GM19351 (cell line): ENCODE results near the gene GALNT10.

Experiments
- ATAC-seq: cut with Tn5 transposase; IDR thresholded peaks from one replicate; pipeline ENCODE4 v1.9.1; 2021; ENCODE audit warnings: mild to moderate bottlenecking, moderate library complexity; ENCODE audit not compliant: unreplicated experiment

GALNT10 gene

GRCh38 chr5:154202379-154203260, 12.1 kb downstream of the GALNT10 start:
- ATAC-seq: peak; percentile 97

GRCh38 chr5:154203798-154204578, 13.5 kb downstream of the GALNT10 start:
- no peak for ATAC-seq

GRCh38 chr5:154205441-154206117, 15.0 kb downstream of the GALNT10 start:
- no peak for ATAC-seq

GRCh38 chr5:154206311-154206710, 15.8 kb downstream of the GALNT10 start:
- ATAC-seq: no peak

GRCh38 chr5:154207204-154207603, 16.7 kb downstream of the GALNT10 start:
- ATAC-seq: no peak

- ATAC-seq: no peak
These were observed 19.1 kb downstream of the GALNT10 start for GRCh38 chr5:154209591-154210081.

GRCh38 chr5:154210163-154210562, 19.6 kb downstream of the GALNT10 start:
- no peak for ATAC-seq

GRCh38 chr5:154211641-154212390, 21.3 kb downstream of the GALNT10 start:
- no peak for ATAC-seq

- no peak for ATAC-seq
These were observed 23.1 kb downstream of the GALNT10 start for GRCh38 chr5:154213592-154213991.

- peak; percentile 82 for ATAC-seq
These were observed 24.0 kb downstream of the GALNT10 start for GRCh38 chr5:154214371-154215106.

- no peak for ATAC-seq
These were observed 25.2 kb downstream of the GALNT10 start for GRCh38 chr5:154215571-154216325.

- no peak for ATAC-seq
These were observed 26.9 kb downstream of the GALNT10 start for GRCh38 chr5:154217462-154217861.

GRCh38 chr5:154218786-154219185, 28.3 kb downstream of the GALNT10 start:
- ATAC-seq: no peak

- ATAC-seq: no peak
These were observed 30.1 kb downstream of the GALNT10 start for GRCh38 chr5:154220625-154221024.

GRCh38 chr5:154221371-154221896, 30.9 kb downstream of the GALNT10 start:
- no peak for ATAC-seq

GRCh38 chr5:154222414-154222813, 31.9 kb downstream of the GALNT10 start:
- ATAC-seq: no peak

GRCh38 chr5:154223320-154223719, 32.8 kb downstream of the GALNT10 start:
- no peak for ATAC-seq

GRCh38 chr5:154227090-154227489, 36.6 kb downstream of the GALNT10 start:
- no peak for ATAC-seq

- peak; percentile 96 for ATAC-seq
These were observed 38.2 kb downstream of the GALNT10 start for GRCh38 chr5:154228696-154229095.
